ENCODE measurements around the gene MGAT4D. TPM values are rescaled to one million over a fixed set of nuclear protein-coding genes. Genes with fewer than 3 reads are reported as not detected.

Gene MGAT4D
- total and polyA plus RNA-seq, 2 experiments from 2014 or later = not detected

- TF ChIP-seq, protein P1, sequence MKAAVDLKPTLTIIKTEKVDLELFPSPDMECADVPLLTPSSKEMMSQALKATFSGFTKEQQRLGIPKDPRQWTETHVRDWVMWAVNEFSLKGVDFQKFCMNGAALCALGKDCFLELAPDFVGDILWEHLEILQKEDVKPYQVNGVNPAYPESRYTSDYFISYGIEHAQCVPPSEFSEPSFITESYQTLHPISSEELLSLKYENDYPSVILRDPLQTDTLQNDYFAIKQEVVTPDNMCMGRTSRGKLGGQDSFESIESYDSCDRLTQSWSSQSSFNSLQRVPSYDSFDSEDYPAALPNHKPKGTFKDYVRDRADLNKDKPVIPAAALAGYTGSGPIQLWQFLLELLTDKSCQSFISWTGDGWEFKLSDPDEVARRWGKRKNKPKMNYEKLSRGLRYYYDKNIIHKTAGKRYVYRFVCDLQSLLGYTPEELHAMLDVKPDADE (IDR thresholded peaks at IDR 0.05) = no peak
- TF ChIP-seq EZH2phosphoT487 (IDR thresholded peaks at IDR 0.05; ENCODE audit: unreplicated experiment) (no peak), STAT1 (IDR thresholded peaks at IDR 0.05; ENCODE audit: unreplicated experiment) (no peak)
These were observed 28.0 kb downstream of the MGAT4D start (continued) for GRCh38 chr4:140469791-140470733.

GRCh38 chr4:140466146-140466545 lies 31.9 kb downstream of the MGAT4D start:
- Histone ChIP-seq H3K36me3 (ENCODE audit: insufficient read depth) (no peaks in the 10 kb centered on the region), H3K4me2 (no peak overlapping the region), H3K9me2 (ENCODE audit: insufficient read depth) (no peaks in the 10 kb centered on the region), H3K4me3 (no peak overlapping the region), H3K27me3 (ENCODE audit: insufficient read depth) (no peaks in the 10 kb centered on the region), H2AFZ (no peak overlapping the region), H3K27ac (ENCODE audit: low read depth) (no peak overlapping the region), H4K20me1 (replicated peaks; ENCODE audit: insufficient read depth) (no peaks in the 10 kb centered on the region), H3K79me2 (replicated peaks; ENCODE audit: insufficient read depth) (no peaks in the 10 kb centered on the region), H3K4me1 (ENCODE audit: insufficient read depth) (no peaks in the 10 kb centered on the region), H3F3A (replicated peaks; ENCODE audit: low read depth) (no peaks in the 10 kb centered on the region)
- Mint-ChIP-seq H3K4me1 (peaks cover 8% of the 10 kb centered on the region), H3K36me3 (ENCODE audit: low read depth) (no peaks in the 10 kb centered on the region), H3K27me3 (ENCODE audit: insufficient read depth, low read depth, poor library complexity) (no peaks in the 10 kb centered on the region), H3K4me3 (no peak overlapping the region), H3K27ac (no peak overlapping the region), H3K9me3 (no peaks in the 10 kb centered on the region)
- DNase-seq (ENCODE audit: low spot score) (no peak), ATAC-seq (no peak)
- TF ChIP-seq POLR2AphosphoS5 (IDR thresholded peaks at IDR 0.05; ENCODE audit: low read depth) = no peak
- TF ChIP-seq ZNF462 (CRISPR knock-in tag; IDR thresholded peaks at IDR 0.05) = no peak
- no peak for TF ChIP-seq EZH2phosphoT487 (IDR thresholded peaks at IDR 0.05; ENCODE audit: unreplicated experiment)
- no peak for TF ChIP-seq JUNB (IDR thresholded peaks at IDR 0.05; ENCODE audit: unreplicated experiment)
- no peak for TF ChIP-seq ZNF114 (CRISPR knock-in tag; IDR thresholded peaks at IDR 0.05)
- no peak for TF ChIP-seq NANOG (IDR thresholded peaks at IDR 0.05; ENCODE audit: borderline replicate concordance)
- no peak for TF ChIP-seq EZH2 (IDR thresholded peaks at IDR 0.05; ENCODE audit: low read depth, unreplicated experiment)
- no peak for TF ChIP-seq STAT1 (IDR thresholded peaks at IDR 0.05; ENCODE audit: unreplicated experiment)
- TF ChIP-seq, protein P2, sequence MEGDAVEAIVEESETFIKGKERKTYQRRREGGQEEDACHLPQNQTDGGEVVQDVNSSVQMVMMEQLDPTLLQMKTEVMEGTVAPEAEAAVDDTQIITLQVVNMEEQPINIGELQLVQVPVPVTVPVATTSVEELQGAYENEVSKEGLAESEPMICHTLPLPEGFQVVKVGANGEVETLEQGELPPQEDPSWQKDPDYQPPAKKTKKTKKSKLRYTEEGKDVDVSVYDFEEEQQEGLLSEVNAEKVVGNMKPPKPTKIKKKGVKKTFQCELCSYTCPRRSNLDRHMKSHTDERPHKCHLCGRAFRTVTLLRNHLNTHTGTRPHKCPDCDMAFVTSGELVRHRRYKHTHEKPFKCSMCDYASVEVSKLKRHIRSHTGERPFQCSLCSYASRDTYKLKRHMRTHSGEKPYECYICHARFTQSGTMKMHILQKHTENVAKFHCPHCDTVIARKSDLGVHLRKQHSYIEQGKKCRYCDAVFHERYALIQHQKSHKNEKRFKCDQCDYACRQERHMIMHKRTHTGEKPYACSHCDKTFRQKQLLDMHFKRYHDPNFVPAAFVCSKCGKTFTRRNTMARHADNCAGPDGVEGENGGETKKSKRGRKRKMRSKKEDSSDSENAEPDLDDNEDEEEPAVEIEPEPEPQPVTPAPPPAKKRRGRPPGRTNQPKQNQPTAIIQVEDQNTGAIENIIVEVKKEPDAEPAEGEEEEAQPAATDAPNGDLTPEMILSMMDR (conservative IDR thresholded peaks at IDR 0.05; ENCODE audit: low read depth in 2 of 2) = no peak
- TF ChIP-seq, protein P3, sequence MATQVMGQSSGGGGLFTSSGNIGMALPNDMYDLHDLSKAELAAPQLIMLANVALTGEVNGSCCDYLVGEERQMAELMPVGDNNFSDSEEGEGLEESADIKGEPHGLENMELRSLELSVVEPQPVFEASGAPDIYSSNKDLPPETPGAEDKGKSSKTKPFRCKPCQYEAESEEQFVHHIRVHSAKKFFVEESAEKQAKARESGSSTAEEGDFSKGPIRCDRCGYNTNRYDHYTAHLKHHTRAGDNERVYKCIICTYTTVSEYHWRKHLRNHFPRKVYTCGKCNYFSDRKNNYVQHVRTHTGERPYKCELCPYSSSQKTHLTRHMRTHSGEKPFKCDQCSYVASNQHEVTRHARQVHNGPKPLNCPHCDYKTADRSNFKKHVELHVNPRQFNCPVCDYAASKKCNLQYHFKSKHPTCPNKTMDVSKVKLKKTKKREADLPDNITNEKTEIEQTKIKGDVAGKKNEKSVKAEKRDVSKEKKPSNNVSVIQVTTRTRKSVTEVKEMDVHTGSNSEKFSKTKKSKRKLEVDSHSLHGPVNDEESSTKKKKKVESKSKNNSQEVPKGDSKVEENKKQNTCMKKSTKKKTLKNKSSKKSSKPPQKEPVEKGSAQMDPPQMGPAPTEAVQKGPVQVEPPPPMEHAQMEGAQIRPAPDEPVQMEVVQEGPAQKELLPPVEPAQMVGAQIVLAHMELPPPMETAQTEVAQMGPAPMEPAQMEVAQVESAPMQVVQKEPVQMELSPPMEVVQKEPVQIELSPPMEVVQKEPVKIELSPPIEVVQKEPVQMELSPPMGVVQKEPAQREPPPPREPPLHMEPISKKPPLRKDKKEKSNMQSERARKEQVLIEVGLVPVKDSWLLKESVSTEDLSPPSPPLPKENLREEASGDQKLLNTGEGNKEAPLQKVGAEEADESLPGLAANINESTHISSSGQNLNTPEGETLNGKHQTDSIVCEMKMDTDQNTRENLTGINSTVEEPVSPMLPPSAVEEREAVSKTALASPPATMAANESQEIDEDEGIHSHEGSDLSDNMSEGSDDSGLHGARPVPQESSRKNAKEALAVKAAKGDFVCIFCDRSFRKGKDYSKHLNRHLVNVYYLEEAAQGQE (IDR thresholded peaks at IDR 0.05; ENCODE audit: unreplicated experiment) = no peak

Data from GM23338 (cell line).